Kidney epithelial cell (primary cell): Measurements from ENCODE around the gene CYTH1. TPM values are rescaled to one million over a fixed set of nuclear protein-coding genes. Genes with fewer than 3 reads are reported as not detected.

Experiments used
- DNase-seq: peaks from one replicate; pipeline ENCODE4 v3.0.0-alpha.2; 2010; ENCODE audit warnings: low read depth
- H3K27me3 ChIP-seq: 2 replicates; pipeline ENCODE4 v1.6.0; 2011; ENCODE audit warnings: low read length; ENCODE audit not compliant: control insufficient read depth, insufficient read depth
- H3K36me3 ChIP-seq: 2 replicates; pipeline ENCODE4 v1.5.1; 2011; ENCODE audit warnings: low read length; ENCODE audit not compliant: control insufficient read depth, insufficient read depth
- H3K4me3 ChIP-seq: 2 replicates; pipeline ENCODE4 v1.5.1; 2011; ENCODE audit warnings: low read depth, mild to moderate bottlenecking, control low read depth, low read length
- total RNA-seq: library from RNA; depleted of rRNA; stranded (reverse); fragments of >200 nt; gene quantifications from 2 replicates; pipeline ENCODE4 v1.2.3, GENCODE V29; 2015
- TF ChIP-seq, protein P1 (sequence below): IDR thresholded peaks from 2 replicates; pipeline ENCODE4 v1.5.1; 2011; ENCODE audit warnings: mild to moderate bottlenecking, moderate library complexity, low read length, control low read depth, inconsistent platforms; ENCODE audit not compliant: insufficient read depth, poor library complexity, severe bottlenecking

CYTH1 gene
- total RNA-seq, 1 donor from 2014 or later: 34.1 TPM

DNA sequence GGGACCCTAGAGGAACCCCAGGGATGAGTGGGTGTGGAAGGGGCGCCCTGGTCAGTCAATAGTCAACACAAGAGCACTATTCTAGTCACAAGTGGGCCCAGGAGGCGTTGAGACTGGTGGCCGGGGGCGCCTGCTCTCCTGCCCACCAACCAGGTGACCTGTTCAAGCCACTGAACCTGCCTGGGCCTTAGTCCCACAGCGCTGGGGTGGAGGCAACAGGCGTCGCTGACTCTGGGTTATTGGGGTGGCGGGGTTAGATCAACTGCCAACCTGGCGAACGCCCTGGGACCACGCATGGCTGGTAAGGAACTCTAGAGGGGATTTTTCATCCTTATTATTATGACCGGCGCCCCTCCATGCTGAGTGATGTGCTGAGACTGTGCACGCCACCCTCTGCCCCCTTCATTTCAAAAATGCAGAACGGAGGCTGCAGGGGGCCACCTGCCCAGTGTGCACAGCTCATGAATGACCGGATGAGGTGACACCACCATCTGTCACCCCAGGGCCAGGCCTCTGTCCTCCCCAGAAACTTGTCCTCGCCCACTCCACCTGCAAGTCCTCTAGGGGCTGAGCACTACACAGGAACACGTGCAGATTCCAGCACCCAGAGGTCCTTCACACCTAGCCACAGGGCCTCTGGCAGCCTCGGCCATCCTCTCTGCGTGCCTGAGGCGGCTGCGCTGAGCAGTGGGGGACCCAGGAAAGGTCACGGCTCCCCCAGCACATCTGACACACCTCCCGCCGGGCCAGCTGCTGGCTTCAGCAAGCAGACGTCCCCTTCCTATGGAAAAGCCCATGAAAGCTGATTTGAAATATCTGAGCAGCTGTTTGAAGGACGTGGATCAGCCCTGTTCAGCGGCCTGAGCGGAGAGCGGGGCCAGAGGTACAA, 153.3 kb downstream of the CYTH1 start:
- H3K4me3 ChIP-seq: no peak overlapping the region
- no peaks in the 10 kb centered on the region for H3K36me3 ChIP-seq
- no peak for DNase-seq
- no peaks in the 10 kb centered on the region for H3K27me3 ChIP-seq
- TF ChIP-seq, protein P1, sequence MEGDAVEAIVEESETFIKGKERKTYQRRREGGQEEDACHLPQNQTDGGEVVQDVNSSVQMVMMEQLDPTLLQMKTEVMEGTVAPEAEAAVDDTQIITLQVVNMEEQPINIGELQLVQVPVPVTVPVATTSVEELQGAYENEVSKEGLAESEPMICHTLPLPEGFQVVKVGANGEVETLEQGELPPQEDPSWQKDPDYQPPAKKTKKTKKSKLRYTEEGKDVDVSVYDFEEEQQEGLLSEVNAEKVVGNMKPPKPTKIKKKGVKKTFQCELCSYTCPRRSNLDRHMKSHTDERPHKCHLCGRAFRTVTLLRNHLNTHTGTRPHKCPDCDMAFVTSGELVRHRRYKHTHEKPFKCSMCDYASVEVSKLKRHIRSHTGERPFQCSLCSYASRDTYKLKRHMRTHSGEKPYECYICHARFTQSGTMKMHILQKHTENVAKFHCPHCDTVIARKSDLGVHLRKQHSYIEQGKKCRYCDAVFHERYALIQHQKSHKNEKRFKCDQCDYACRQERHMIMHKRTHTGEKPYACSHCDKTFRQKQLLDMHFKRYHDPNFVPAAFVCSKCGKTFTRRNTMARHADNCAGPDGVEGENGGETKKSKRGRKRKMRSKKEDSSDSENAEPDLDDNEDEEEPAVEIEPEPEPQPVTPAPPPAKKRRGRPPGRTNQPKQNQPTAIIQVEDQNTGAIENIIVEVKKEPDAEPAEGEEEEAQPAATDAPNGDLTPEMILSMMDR: no peak

DNA sequence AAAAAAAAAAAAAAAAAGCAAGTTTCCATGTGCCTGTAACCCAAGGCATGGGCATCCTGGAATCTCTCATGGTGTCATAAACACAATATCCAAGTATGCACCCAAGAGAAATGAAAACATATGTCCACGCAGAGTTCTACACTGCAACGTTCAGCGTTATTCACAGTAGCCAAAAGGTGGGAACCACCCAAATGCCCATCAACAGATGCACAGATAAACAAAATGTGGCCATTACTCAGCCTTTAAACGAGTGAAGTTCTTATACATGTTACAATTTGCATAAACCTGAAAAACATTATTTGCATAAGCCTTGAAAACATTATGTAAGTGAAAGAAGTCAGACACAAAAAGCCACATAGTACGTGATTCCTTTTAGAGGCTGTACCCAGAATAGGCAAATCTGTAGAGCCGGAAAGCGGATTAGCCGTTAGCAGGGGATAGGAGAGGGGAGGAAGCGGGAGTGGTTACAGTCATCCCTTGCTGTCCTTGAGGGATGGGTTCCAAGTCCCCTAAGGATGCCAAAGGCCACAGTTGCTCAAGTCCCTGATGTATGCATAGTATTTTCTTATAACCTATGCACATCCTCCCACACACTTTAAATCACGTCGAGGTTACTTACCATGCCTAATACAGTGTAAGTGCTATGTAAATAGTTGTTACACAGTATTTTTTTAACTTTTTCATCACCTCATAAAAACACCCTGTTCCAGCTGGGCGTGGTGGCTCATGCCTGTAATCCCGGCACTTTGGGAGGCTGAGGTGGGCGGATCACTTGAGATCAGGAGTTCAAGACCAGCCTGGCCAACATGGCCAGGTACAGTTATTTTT, 157.5 kb downstream of the CYTH1 start:
- H3K27me3 ChIP-seq: no peaks in the 10 kb centered on the region
- H3K36me3 ChIP-seq: no peaks in the 10 kb centered on the region
- H3K4me3 ChIP-seq: no peak overlapping the region
- DNase-seq: no peak
- TF ChIP-seq, protein P1: no peak

Other genes with a start within 250 kb of the CYTH1 start
- gene DNAH17, start 204.9 kb downstream of the CYTH1 start, total RNA-seq: 0.25 and 1.8 TPM in 2 replicates
- 48.6 and 64.7 TPM in 2 replicates for gene USP36, start 58.5 kb upstream of the CYTH1 start, total RNA-seq
- 0.63 and 1.8 TPM in 2 replicates for gene CEP295NL, start 120.9 kb upstream of the CYTH1 start, total RNA-seq
- gene TIMP2, start 143.1 kb upstream of the CYTH1 start, total RNA-seq: 130 and 145 TPM in 2 replicates
- gene LGALS3BP, start 197.7 kb upstream of the CYTH1 start, total RNA-seq: 283 and 378 TPM in 2 replicates
- gene CANT1, start 227.5 kb upstream of the CYTH1 start, total RNA-seq: 54.6 and 70.7 TPM in 2 replicates
- gene C1QTNF1, start 241.9 kb upstream of the CYTH1 start, total RNA-seq: 4.6 and 6.1 TPM in 2 replicates